WTC11 (cell line): ENCODE data around the gene VARS1. TPM values are rescaled to one million over a fixed set of nuclear protein-coding genes. Genes with fewer than 3 reads are reported as not detected.

Source experiments
- ATAC-seq: fragments of 200-7000 bp; cut with Tn5 transposase; 2 replicates; pipeline ENCODE4 v1.10.0; 2021; ENCODE audit warnings: mild to moderate bottlenecking, moderate library complexity
- CTCF ChIA-PET: fragments of 300-600 bp; sonication (Branson Sonifier 250); formaldehyde crosslinking; loops from one replicate; lab custom pipeline; 2021; ENCODE audit warnings: antibody characterized with exemption; lab: Charles Lee
- POLR2A ChIA-PET: fragments of 350-600 bp; sonication (Branson Sonifier 250); formaldehyde crosslinking; loops from one replicate; lab custom pipeline; 2021; ENCODE audit warnings: antibody characterized with exemption; lab: Charles Lee
- DNase-seq: peaks from one replicate; pipeline ENCODE4 v3.0.0; 2021; ENCODE audit warnings: low spot score
- H3K27ac Mint-ChIP-seq: 2 replicates; pipeline ENCODE4 v1.8.0; 2021; ENCODE audit warnings: mixed read lengths
- H3K27me3 Mint-ChIP-seq: 2 replicates; pipeline ENCODE4 v1.8.0; 2021; ENCODE audit warnings: low read depth, mild to moderate bottlenecking, moderate library complexity, mixed read lengths
- H3K36me3 Mint-ChIP-seq: 2 replicates; pipeline ENCODE4 v1.8.0; 2021; ENCODE audit warnings: mixed read lengths
- H3K4me1 Mint-ChIP-seq: 2 replicates; pipeline ENCODE4 v1.8.0; 2022; ENCODE audit warnings: mixed read lengths
- H3K4me3 Mint-ChIP-seq: 2 replicates; pipeline ENCODE4 v1.8.0; 2021; ENCODE audit warnings: mild to moderate bottlenecking, moderate library complexity, mixed read lengths
- H3K9me3 Mint-ChIP-seq: 2 replicates; pipeline ENCODE4 v1.8.0; 2021; ENCODE audit warnings: mixed read lengths
- ATF2 ChIP-seq: sonication (generic); formaldehyde crosslinking; IDR thresholded peaks from 2 replicates; pipeline ENCODE4 v1.8.1; 2022; ENCODE audit warnings: low read depth, missing genetic modification reagents, borderline replicate concordance
- CBFB ChIP-seq: sonication (generic); formaldehyde crosslinking; IDR thresholded peaks from 2 replicates; pipeline ENCODE4 v1.8.1; 2022; ENCODE audit warnings: mild to moderate bottlenecking, low read depth, missing genetic modification reagents
- CREM ChIP-seq: sonication (generic); formaldehyde crosslinking; IDR thresholded peaks from 2 replicates; pipeline ENCODE4 v1.8.1; 2022; ENCODE audit warnings: mild to moderate bottlenecking, missing genetic modification reagents, moderate library complexity
- CTCF ChIP-seq: fragments of 200-600 bp; IDR thresholded peaks from 2 replicates; pipeline ENCODE4 v1.8.0; 2022; ENCODE audit warnings: antibody characterized with exemption
- E2F4 ChIP-seq: sonication (generic); formaldehyde crosslinking; IDR thresholded peaks from 2 replicates; pipeline ENCODE4 v1.8.1; 2022; ENCODE audit warnings: low read depth, mild to moderate bottlenecking, moderate library complexity, missing genetic modification reagents, borderline replicate concordance
- EMX1 ChIP-seq: fragments of 250-450 bp; sonication (Bioruptor Pico); IDR thresholded peaks from 2 replicates; pipeline ENCODE4 v1.8.0; 2021; ENCODE audit warnings: mild to moderate bottlenecking
- FOXP4 ChIP-seq: sonication (generic); formaldehyde crosslinking; IDR thresholded peaks from 2 replicates; pipeline ENCODE4 v1.8.0; 2022; ENCODE audit warnings: mild to moderate bottlenecking, missing genetic modification reagents
- JUN ChIP-seq: sonication (generic); formaldehyde crosslinking; IDR thresholded peaks from 2 replicates; pipeline ENCODE4 v1.8.0; 2023; ENCODE audit warnings: mild to moderate bottlenecking, missing genetic modification reagents
- NFE2L1 ChIP-seq: sonication (generic); formaldehyde crosslinking; IDR thresholded peaks from 2 replicates; pipeline ENCODE4 v1.8.1; 2023; ENCODE audit warnings: missing genetic modification reagents
- NR1H2 ChIP-seq: sonication (generic); formaldehyde crosslinking; IDR thresholded peaks from 2 replicates; pipeline ENCODE4 v1.9.0; 2021; ENCODE audit warnings: mild to moderate bottlenecking, moderate library complexity, missing genetic modification reagents
- RELA ChIP-seq: sonication (generic); formaldehyde crosslinking; IDR thresholded peaks from 2 replicates; pipeline ENCODE4 v1.8.1; 2022; ENCODE audit warnings: missing genetic modification reagents, mild to moderate bottlenecking, borderline replicate concordance
- STAT6 ChIP-seq: sonication (generic); formaldehyde crosslinking; conservative IDR thresholded peaks from 2 replicates; pipeline ENCODE4 v1.8.1; 2023; ENCODE audit warnings: mild to moderate bottlenecking, low read depth, missing genetic modification reagents, moderate library complexity
- ZBTB43 ChIP-seq: sonication (generic); formaldehyde crosslinking; IDR thresholded peaks from 2 replicates; pipeline ENCODE4 v1.8.1; 2023; ENCODE audit warnings: mild to moderate bottlenecking, missing genetic modification reagents
- ZNF138 ChIP-seq: sonication (generic); formaldehyde crosslinking; conservative IDR thresholded peaks from 2 replicates; pipeline ENCODE4 v1.8.1; 2022; ENCODE audit warnings: mild to moderate bottlenecking, moderate library complexity, missing genetic modification reagents
- ZNF532 ChIP-seq: fragments of 250-450 bp; sonication (Bioruptor Pico); IDR thresholded peaks from 2 replicates; pipeline ENCODE4 v1.9.0; 2021; ENCODE audit warnings: mild to moderate bottlenecking, borderline replicate concordance
- ZNF671 ChIP-seq: fragments of 250-450 bp; sonication (Bioruptor Pico); IDR thresholded peaks from 2 replicates; pipeline ENCODE4 v1.8.0; 2021; ENCODE audit warnings: mild to moderate bottlenecking
- total RNA-seq: library from RNA; stranded (reverse); gene quantifications from 3 replicates; pipeline ENCODE4 v1.2.3, GENCODE V29; 2021

Gene VARS1
- total RNA-seq, 1 experiment from 2014 or later = 177 TPM

- TF ChIP-seq ZNF138 (CRISPR knock-in tag) = no peak
- TF ChIP-seq FOXP4 = no peak
- TF ChIP-seq ZBTB43 (CRISPR knock-in tag) = no peak
- TF ChIP-seq NR1H2 (CRISPR knock-in tag) = no peak
Observed at GRCh38 chr6:31778999-31779885, 16.3 kb downstream of the VARS1 start (continued).

GRCh38 chr6:31778193-31778592 is 17.4 kb downstream of the VARS1 start:
- no peak overlapping the region for H3K4me3 Mint-ChIP-seq
- H3K9me3 Mint-ChIP-seq = no peaks in the 10 kb centered on the region
- no peak overlapping the region for H3K27ac Mint-ChIP-seq
- ChIA-PET POLR2A (interaction anchor here (1.5 kb wide), 1 partner anchor 36 kb away, joined by 4 read pairs; no protein-coding TSS in a partner anchor), CTCF (interaction anchor here (0.6 to 1.4 kb wide), 4 partner anchors 12 to 54 kb away, joined by 3 to 6 read pairs (median 6); partner anchors contain the start of gene LSM2)
- H3K4me1 Mint-ChIP-seq = 0 out of 2 replicates have a peak, but pooled peaks cover 2% of the 10 kb centered on the region
- DNase-seq (no peak), ATAC-seq (no peak)
- no peaks in the 10 kb centered on the region for H3K27me3 Mint-ChIP-seq
- TF ChIP-seq CREM (CRISPR knock-in tag) (no peak), EMX1 (CRISPR knock-in tag) (no peak), CBFB (CRISPR knock-in tag) (no peak), E2F4 (CRISPR knock-in tag) (no peak)
- H3K36me3 Mint-ChIP-seq = peaks cover 17% of the 10 kb centered on the region

GRCh38 chr6:31777667-31778050 is 17.9 kb downstream of the VARS1 start:
- POLR2A ChIA-PET = interaction anchor here (1.5 kb wide), 1 partner anchor 36 kb away, joined by 4 read pairs; no protein-coding TSS in a partner anchor
- H3K9me3 Mint-ChIP-seq = no peaks in the 10 kb centered on the region
- no peak for DNase-seq
- peaks cover 12% of the 10 kb centered on the region for H3K36me3 Mint-ChIP-seq
- ATAC-seq = no peak
- H3K27me3 Mint-ChIP-seq = no peaks in the 10 kb centered on the region
- 0 out of 2 replicates have a peak, but pooled peaks cover 2% of the 10 kb centered on the region for H3K4me1 Mint-ChIP-seq
- H3K27ac Mint-ChIP-seq = peak overlapping the region; percentile 68; the same call in 1 of the 2 replicates
- H3K4me3 Mint-ChIP-seq = no peak overlapping the region
- CTCF ChIA-PET = interaction anchor here (1.0 to 1.2 kb wide), 3 partner anchors 14 to 36 kb away, joined by 3 to 6 read pairs (median 5); partner anchors contain the start of gene LSM2
- TF ChIP-seq RELA (CRISPR knock-in tag) (no peak), JUN (CRISPR knock-in tag) (no peak), STAT6 (CRISPR knock-in tag) (no peak), ATF2 (no peak), CTCF (no peak), ZNF671 (CRISPR knock-in tag) (no peak), NR1H2 (CRISPR knock-in tag) (no peak), ZNF532 (CRISPR knock-in tag) (no peak), NFE2L1 (CRISPR knock-in tag) (no peak)
